MM.1S (cell line): ENCODE data around the gene OVCA2.

Source experiments
- DNase-seq: peaks from one replicate; pipeline ENCODE4 v3.0.0-alpha.2; 2015
- H2AFZ ChIP-seq: fragments of 300-600 bp; sonication (generic); 2 replicates; pipeline ENCODE4 v1.6.0; 2016; ENCODE audit warnings: antibody characterized with exemption, low read length
- H3F3A ChIP-seq: fragments of 300-600 bp; sonication (generic); 2 replicates; pipeline ENCODE4 v1.6.1; 2016; ENCODE audit warnings: mild to moderate bottlenecking, antibody characterized with exemption, low read length, moderate library complexity, mixed read lengths; ENCODE audit not compliant: insufficient read depth
- H3K27ac ChIP-seq: fragments of 300-600 bp; sonication (generic); 2 replicates; pipeline ENCODE4 v1.5.1; 2016; ENCODE audit warnings: mild to moderate bottlenecking, low read length
- H3K27me3 ChIP-seq: fragments of 300-600 bp; sonication (generic); replicated peaks from 2 replicates; pipeline ENCODE4 v1.6.0; 2016; ENCODE audit warnings: low read length; ENCODE audit not compliant: insufficient read depth
- H3K36me3 ChIP-seq: fragments of 300-600 bp; sonication (generic); replicated peaks from 2 replicates; pipeline ENCODE4 v1.6.1; 2016; ENCODE audit warnings: mild to moderate bottlenecking, low read length, mixed read lengths; ENCODE audit not compliant: insufficient read depth
- H3K4me1 ChIP-seq: fragments of 300-600 bp; sonication (generic); 2 replicates; pipeline ENCODE4 v1.6.1; 2016; ENCODE audit warnings: low read length, mixed read lengths
- H3K4me2 ChIP-seq: fragments of 300-600 bp; sonication (generic); 2 replicates; pipeline ENCODE4 v1.6.0; 2016; ENCODE audit warnings: low read depth, low read length
- H3K4me3 ChIP-seq: fragments of 300-600 bp; sonication (generic); 2 replicates; pipeline ENCODE4 v1.5.1; 2016; ENCODE audit warnings: low read length, mixed read lengths
- H3K79me2 ChIP-seq: fragments of 300-600 bp; sonication (generic); 2 replicates; pipeline ENCODE4 v1.6.1; 2016; ENCODE audit warnings: mixed run types, low read length, mixed read lengths
- H3K9ac ChIP-seq: fragments of 300-600 bp; sonication (generic); 2 replicates; pipeline ENCODE4 v1.6.1; 2016; ENCODE audit warnings: low read length, mixed read lengths
- H3K9me2 ChIP-seq: fragments of 300-600 bp; sonication (generic); replicated peaks from 2 replicates; pipeline ENCODE4 v1.6.1; 2016; ENCODE audit warnings: mild to moderate bottlenecking, low read length, mixed read lengths; ENCODE audit not compliant: insufficient read depth
- H3K9me3 ChIP-seq: fragments of 300-600 bp; sonication (generic); replicated peaks from 2 replicates; pipeline ENCODE4 v1.6.1; 2016; ENCODE audit warnings: mild to moderate bottlenecking, low read length, mixed read lengths; ENCODE audit not compliant: insufficient read depth
- H4K20me1 ChIP-seq: fragments of 300-600 bp; sonication (generic); 2 replicates; pipeline ENCODE4 v1.6.1; 2016; ENCODE audit warnings: mild to moderate bottlenecking, low read length, moderate library complexity, mixed read lengths; ENCODE audit not compliant: insufficient read depth
- EZH2 ChIP-seq: fragments of 300-600 bp; sonication (generic); optimal IDR thresholded peaks from 2 replicates; pipeline ENCODE3; 2017; ENCODE audit warnings: low read depth, mild to moderate bottlenecking, antibody characterized with exemption, low read length, mixed read lengths
- EZH2phosphoT487 ChIP-seq: fragments of 300-600 bp; sonication (generic); IDR thresholded peaks from 2 replicates; pipeline ENCODE4 v1.6.1; 2018; ENCODE audit warnings: antibody characterized with exemption, low read length
- TF ChIP-seq, protein P1 (sequence below): fragments of 300-600 bp; sonication (generic); IDR thresholded peaks from 2 replicates; pipeline ENCODE4 v1.5.1; 2016; ENCODE audit warnings: antibody characterized with exemption, low read length, mixed read lengths

The OVCA2 gene

GRCh38 chr17:2061441-2061958 lies 19.7 kb downstream of the OVCA2 start:
- TF ChIP-seq EZH2 (no peak), EZH2phosphoT487 (no peak)
- TF ChIP-seq, protein P1, sequence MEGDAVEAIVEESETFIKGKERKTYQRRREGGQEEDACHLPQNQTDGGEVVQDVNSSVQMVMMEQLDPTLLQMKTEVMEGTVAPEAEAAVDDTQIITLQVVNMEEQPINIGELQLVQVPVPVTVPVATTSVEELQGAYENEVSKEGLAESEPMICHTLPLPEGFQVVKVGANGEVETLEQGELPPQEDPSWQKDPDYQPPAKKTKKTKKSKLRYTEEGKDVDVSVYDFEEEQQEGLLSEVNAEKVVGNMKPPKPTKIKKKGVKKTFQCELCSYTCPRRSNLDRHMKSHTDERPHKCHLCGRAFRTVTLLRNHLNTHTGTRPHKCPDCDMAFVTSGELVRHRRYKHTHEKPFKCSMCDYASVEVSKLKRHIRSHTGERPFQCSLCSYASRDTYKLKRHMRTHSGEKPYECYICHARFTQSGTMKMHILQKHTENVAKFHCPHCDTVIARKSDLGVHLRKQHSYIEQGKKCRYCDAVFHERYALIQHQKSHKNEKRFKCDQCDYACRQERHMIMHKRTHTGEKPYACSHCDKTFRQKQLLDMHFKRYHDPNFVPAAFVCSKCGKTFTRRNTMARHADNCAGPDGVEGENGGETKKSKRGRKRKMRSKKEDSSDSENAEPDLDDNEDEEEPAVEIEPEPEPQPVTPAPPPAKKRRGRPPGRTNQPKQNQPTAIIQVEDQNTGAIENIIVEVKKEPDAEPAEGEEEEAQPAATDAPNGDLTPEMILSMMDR, result no peak
- H3K4me2 ChIP-seq, result no peak overlapping the region
- H3K27ac ChIP-seq, result no peak overlapping the region
- no peaks in the 10 kb centered on the region for H3K79me2 ChIP-seq
- H3K4me1 ChIP-seq, result no peaks in the 10 kb centered on the region
- H3K9me3 ChIP-seq, result no peaks in the 10 kb centered on the region
- no peak overlapping the region for H2AFZ ChIP-seq
- H3K9ac ChIP-seq, result no peak overlapping the region
- H3K4me3 ChIP-seq, result no peak overlapping the region
- H3F3A ChIP-seq, result no peaks in the 10 kb centered on the region
- no peaks in the 10 kb centered on the region for H3K36me3 ChIP-seq
- H3K27me3 ChIP-seq, result no peaks in the 10 kb centered on the region
- no peaks in the 10 kb centered on the region for H4K20me1 ChIP-seq
- H3K9me2 ChIP-seq, result no peaks in the 10 kb centered on the region
- no peak for DNase-seq

DNA sequence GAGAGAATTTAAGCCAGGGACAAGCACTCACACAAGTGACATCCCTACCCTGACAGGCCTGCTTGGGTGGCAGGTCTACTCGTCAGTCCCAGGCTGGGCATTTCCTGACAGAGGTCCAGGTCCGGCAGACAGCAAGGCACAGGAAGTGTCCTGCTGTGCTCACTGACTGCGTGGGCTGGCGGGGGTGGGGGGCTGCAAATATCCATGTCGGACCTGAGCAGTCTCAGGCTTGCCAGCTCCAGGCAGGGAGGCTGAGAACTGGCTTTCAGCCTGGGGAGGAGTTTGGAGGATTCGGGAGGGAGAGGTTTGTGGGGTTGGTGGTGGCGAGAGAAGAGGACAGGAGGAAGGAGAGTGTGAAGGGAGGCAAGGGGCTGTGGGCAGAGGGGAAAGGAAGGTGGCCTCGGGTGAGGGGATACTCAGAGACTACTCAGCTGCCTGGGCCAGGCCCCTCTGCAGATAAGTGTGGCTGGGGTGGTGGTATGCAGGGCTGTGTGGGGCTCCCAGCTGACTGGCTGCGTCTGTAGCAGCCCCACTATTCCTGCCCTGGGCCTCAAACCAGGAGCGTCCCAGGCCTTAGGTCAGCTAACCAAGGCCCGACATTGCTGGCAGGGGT lies 20.9 kb downstream of the OVCA2 start:
- no peaks in the 10 kb centered on the region for H3K9me3 ChIP-seq
- no peaks in the 10 kb centered on the region for H3K9me2 ChIP-seq
- no peak for DNase-seq
- no peaks in the 10 kb centered on the region for H3F3A ChIP-seq
- no peak overlapping the region for H3K9ac ChIP-seq
- H2AFZ ChIP-seq, result no peak overlapping the region
- no peaks in the 10 kb centered on the region for H3K36me3 ChIP-seq
- H3K27ac ChIP-seq, result no peak overlapping the region
- H3K79me2 ChIP-seq, result no peaks in the 10 kb centered on the region
- TF ChIP-seq EZH2 (no peak), EZH2phosphoT487 (no peak)
- TF ChIP-seq, protein P1, result no peak
- H3K4me2 ChIP-seq, result no peak overlapping the region
- no peak overlapping the region for H3K4me3 ChIP-seq
- H4K20me1 ChIP-seq, result no peaks in the 10 kb centered on the region
- H3K4me1 ChIP-seq, result no peaks in the 10 kb centered on the region
- H3K27me3 ChIP-seq, result no peaks in the 10 kb centered on the region

DNA sequence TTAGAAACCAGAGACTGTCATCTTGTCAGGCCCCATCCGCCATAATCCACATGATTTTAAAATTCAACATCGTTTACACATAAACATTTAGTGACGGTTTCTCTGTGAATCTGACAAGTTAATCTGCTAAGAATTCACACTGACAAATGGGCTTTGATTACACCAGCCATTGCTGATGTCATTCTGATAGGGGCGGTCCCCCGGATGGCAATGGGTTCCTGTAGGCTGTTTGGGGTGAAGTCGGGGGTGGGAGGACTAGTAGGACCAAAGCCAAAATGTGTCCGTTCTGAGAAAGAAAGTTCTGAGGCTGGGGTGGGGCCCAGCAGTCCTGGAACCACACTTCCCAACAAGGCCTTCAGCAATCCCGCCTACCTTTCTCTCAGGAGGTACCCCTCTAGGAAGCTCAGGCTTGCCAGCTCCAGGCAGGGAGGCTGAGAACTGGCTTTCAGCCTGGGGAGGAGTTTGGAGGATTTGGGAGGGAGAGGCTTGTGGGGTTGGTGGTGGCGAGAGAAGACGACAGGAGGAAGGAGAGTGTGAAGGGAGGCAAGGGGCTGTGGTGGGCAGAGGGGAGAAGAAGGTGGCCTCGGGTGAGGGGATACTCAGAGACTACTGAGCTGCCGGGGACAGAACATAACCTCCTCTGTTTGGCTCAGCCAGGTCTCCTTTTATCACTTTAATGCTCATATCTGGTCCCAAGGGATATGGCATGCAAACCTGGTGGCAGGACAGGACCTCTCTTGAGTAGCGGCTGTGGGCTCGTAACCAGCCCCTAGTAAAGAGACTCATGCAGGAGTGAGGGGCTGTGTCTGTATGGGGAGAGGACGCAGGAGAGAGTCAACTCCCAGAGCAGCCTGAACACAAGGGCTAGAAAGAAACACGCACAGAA lies 21.7 kb downstream of the OVCA2 start:
- Histone ChIP-seq H3K9ac (no peak overlapping the region), H3K36me3 (no peaks in the 10 kb centered on the region), H3K9me2 (no peaks in the 10 kb centered on the region), H3K4me1 (no peaks in the 10 kb centered on the region), H3K27ac (no peak overlapping the region), H3K79me2 (no peaks in the 10 kb centered on the region), H2AFZ (no peak overlapping the region), H3K27me3 (no peaks in the 10 kb centered on the region), H3K4me3 (no peak overlapping the region), H4K20me1 (no peaks in the 10 kb centered on the region), H3K4me2 (no peak overlapping the region), H3K9me3 (no peaks in the 10 kb centered on the region), H3F3A (no peaks in the 10 kb centered on the region)
- no peak for DNase-seq
- TF ChIP-seq, protein P1, result no peak
- TF ChIP-seq EZH2phosphoT487 (no peak), EZH2 (no peak)
